Spleen (tissue), 7 donors: ENCODE results near the gene PTGS1.

Source experiments
- POLR2A ChIP-seq, 3 donors: fragments of 450-650 bp; IDR thresholded peaks; one replicate each; pipeline ENCODE4 v1.5.1; 2017; ENCODE audit warnings: antibody characterized with exemption in 3 of 3, mild to moderate bottlenecking in 1 of 3
- POLR2AphosphoS5 ChIP-seq, 3 donors: sonication (generic); formaldehyde crosslinking; IDR thresholded peaks; one replicate each; pipeline ENCODE4 v1.5.1; 2017; ENCODE audit warnings: antibody characterized with exemption in 3 of 3
- TF ChIP-seq, protein P1 (sequence below), 11 experiments: fragments of 200-600 bp in 7 of 11; fragments of 450-650 bp in 4 of 11; sonication (generic) in 4 of 11; IDR thresholded peaks in 8 of 11; conservative IDR thresholded peaks in 3 of 11; 1 replicate in 7 of 11; 2 replicates in 4 of 11; pipeline versions ENCODE4 v1.4.0 to v1.8.0; 2016 to 2021; ENCODE audit warnings: antibody characterized with exemption in 11 of 11, inconsistent platforms in 4 of 11, mild to moderate bottlenecking in 1 of 11
- donor health status: DM: no; HTN: no; CAD: no; lungs with moderate emphysema.
- donor health status: DM: no; HTN: no; CAD: no.
- donor health status: DM: no; HTN: no; CAD: no.

DNA sequence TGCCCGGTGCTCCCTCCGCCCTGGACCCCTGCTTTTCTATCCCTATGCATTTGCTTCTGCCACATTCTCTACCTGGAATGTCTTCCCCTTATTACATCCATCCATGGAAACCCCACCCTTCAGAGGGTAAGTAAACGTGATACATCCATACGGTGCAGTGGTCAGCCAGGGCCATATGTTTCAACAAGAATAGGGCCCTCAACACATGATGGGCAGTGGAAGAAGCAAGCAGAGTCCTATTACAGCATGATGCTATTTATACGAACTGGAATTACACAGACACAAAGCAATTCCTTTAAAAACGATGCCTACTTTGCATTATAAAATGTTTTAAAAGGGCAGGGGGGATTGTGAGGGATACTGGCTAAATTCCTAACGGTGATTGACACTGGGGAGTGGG is 38.2 kb upstream of the PTGS1 start:
- TF ChIP-seq POLR2A (IDR thresholded peaks at IDR 0.05) (no peak), POLR2AphosphoS5 (IDR thresholded peaks at IDR 0.05) (no peak)
- TF ChIP-seq, protein P1, sequence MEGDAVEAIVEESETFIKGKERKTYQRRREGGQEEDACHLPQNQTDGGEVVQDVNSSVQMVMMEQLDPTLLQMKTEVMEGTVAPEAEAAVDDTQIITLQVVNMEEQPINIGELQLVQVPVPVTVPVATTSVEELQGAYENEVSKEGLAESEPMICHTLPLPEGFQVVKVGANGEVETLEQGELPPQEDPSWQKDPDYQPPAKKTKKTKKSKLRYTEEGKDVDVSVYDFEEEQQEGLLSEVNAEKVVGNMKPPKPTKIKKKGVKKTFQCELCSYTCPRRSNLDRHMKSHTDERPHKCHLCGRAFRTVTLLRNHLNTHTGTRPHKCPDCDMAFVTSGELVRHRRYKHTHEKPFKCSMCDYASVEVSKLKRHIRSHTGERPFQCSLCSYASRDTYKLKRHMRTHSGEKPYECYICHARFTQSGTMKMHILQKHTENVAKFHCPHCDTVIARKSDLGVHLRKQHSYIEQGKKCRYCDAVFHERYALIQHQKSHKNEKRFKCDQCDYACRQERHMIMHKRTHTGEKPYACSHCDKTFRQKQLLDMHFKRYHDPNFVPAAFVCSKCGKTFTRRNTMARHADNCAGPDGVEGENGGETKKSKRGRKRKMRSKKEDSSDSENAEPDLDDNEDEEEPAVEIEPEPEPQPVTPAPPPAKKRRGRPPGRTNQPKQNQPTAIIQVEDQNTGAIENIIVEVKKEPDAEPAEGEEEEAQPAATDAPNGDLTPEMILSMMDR (IDR thresholded peaks at IDR 0.05 in 8 of 11, conservative IDR thresholded peaks at IDR 0.05 in 3 of 11): no peak
